ENCODE results near the gene RGS17. TPM values are rescaled to one million over a fixed set of nuclear protein-coding genes. Genes with fewer than 3 reads are reported as not detected.

Gene RGS17
- total RNA-seq, 1 experiment from 2014 or later = 3.2 TPM

- Histone ChIP-seq H4K8ac (replicated peaks; ENCODE audit: insufficient read length, low read depth, low read length) (no peak overlapping the region), H2AK5ac (ENCODE audit: insufficient read length, low read length) (no peak overlapping the region), H3K4ac (ENCODE audit: low read depth, low read length) (no peak overlapping the region), H3K79me1 (ENCODE audit: insufficient read depth, low read depth, low read length, poor library complexity, severe bottlenecking) (peaks cover 2% of the 10 kb centered on the region), H3K23ac (ENCODE audit: insufficient read length, low read depth, low read length) (no peak overlapping the region), H3K56ac (ENCODE audit: insufficient read length, low read depth, low read length) (peak overlapping the region; percentile 51), H3K79me2 (ENCODE audit: insufficient read depth, low read length) (peaks cover 45% of the 10 kb centered on the region; the same call in 1 of the 2 replicates), H3T11ph (ENCODE audit: low read length) (no peak overlapping the region), H2BK15ac (ENCODE audit: low read depth, low read length) (no peak overlapping the region), H2BK5ac (ENCODE audit: insufficient read length, low read length) (no peak overlapping the region), H3K9ac (ENCODE audit: extremely low read depth, insufficient read length, low read length) (peak overlapping the region; percentile 91), H3K4me1 (ENCODE audit: insufficient read depth, low read length) (no peaks in the 10 kb centered on the region), H4K5ac (ENCODE audit: insufficient read length, low read depth, low read length) (no peak overlapping the region), H3K23me2 (ENCODE audit: insufficient read length, low read depth, low read length, poor library complexity, severe bottlenecking) (peaks cover 9% of the 10 kb centered on the region), H4K20me1 (ENCODE audit: control insufficient read depth, insufficient read depth, insufficient read length) (no peaks in the 10 kb centered on the region), H3K9me3 (ENCODE audit: control insufficient read depth, low read depth, low read length) (no peaks in the 10 kb centered on the region), H2BK20ac (ENCODE audit: low read depth, low read length, poor library complexity, severe bottlenecking) (no peak overlapping the region), H3K27ac (ENCODE audit: insufficient read length, low read depth, low read length) (peak overlapping the region; percentile 50), H2BK12ac (ENCODE audit: insufficient read length, low read depth, low read length) (no peak overlapping the region), H3K4me2 (ENCODE audit: insufficient read depth, insufficient read length, low read length) (peak overlapping the region; percentile 95), H2AFZ (ENCODE audit: low read length) (no peak overlapping the region), H2BK120ac (ENCODE audit: low read depth, low read length, poor library complexity, severe bottlenecking) (no peak overlapping the region), H3K18ac (ENCODE audit: insufficient read length, low read depth, low read length) (no peak overlapping the region), H3K27me3 (ENCODE audit: insufficient read depth, low read length) (no peaks in the 10 kb centered on the region), H4K91ac (ENCODE audit: insufficient read length, low read depth, low read length) (no peak overlapping the region), H3K14ac (ENCODE audit: insufficient read depth, low read length) (peak overlapping the region; percentile 10; the same call in 1 of the 2 replicates)
- Mint-ChIP-seq H3K27me3 (ENCODE audit: low read depth) (no peaks in the 10 kb centered on the region; the same call in 1 of the 2 replicates), H3K4me3 (peak overlapping the region; percentile 92 to 98), H3K27ac (peak overlapping the region; percentile 99 to 100 (median 100)), H3K4me1 (peaks cover 31 to 33% of the 10 kb centered on the region in 2 experiments), H3K9me3 (no peaks in the 10 kb centered on the region; a peak in 1 of 5 replicates), H3K36me3 (ENCODE audit: insufficient read depth in 1 of 3, low read depth in 3 of 3) (peaks cover 19 to 27% (median 22%) of the 10 kb centered on the region in 3 experiments; a peak in 6 of 7 replicates)
- peak; percentile 96 for DNase-seq
- WGBS (ENCODE audit: extremely low coverage, insufficient read length, low lambda C conversion rate) = no CpG with 5 or more reads among the region's 38 CpGs
- TF ChIP-seq CTCF (conservative IDR thresholded peaks at IDR 0.05) = no peak
Measured at GRCh38 chr6:152983637-152984512, 147.2 kb downstream of the RGS17 start.
